ENCODE results near the gene TMEM150A.
"Not testable (repeated sequence)": the region's sequence is repeated elsewhere in the genome, so short reads cannot be mapped to it uniquely, and the experiment has no call there.

Gene TMEM150A

GRCh38 chr2:85611217-85611704, 8.8 kb upstream of the TMEM150A start:
- Histone ChIP-seq H3K27me3 (no peaks in the 10 kb centered on the region), H3K9me3 (no peaks in the 10 kb centered on the region), H3K4me1 (ENCODE audit: control insufficient read depth in 1 of 2, insufficient read depth in 1 of 2, low read depth in 1 of 2, low read length in 1 of 2) (peaks cover 61 to 65% of the 10 kb centered on the region in 2 experiments), H3K4me3 (ENCODE audit: low read depth in 1 of 2, low read length in 1 of 2) (peak overlapping the region; percentile 91 to 96), H3K36me3 (peaks cover 28% of the 10 kb centered on the region), H3K27ac (peak overlapping the region; percentile 92)
- TF ChIP-seq CTCF (IDR thresholded peaks at IDR 0.05): no peak

GRCh38 chr2:85607268-85608215, 5.0 kb upstream of the TMEM150A start:
- Histone ChIP-seq H3K27me3 (peaks cover 8% of the 10 kb centered on the region), H3K4me3 (ENCODE audit: low read depth in 1 of 2, low read length in 1 of 2) (no peak overlapping the region), H3K9me3 (no peaks in the 10 kb centered on the region), H3K36me3 (peaks cover 38% of the 10 kb centered on the region), H3K27ac (peak overlapping the region; percentile 48), H3K4me1 (ENCODE audit: control insufficient read depth in 1 of 2, insufficient read depth in 1 of 2, low read depth in 1 of 2, low read length in 1 of 2) (peaks cover 78 to 85% of the 10 kb centered on the region in 2 experiments)
- TF ChIP-seq CTCF (IDR thresholded peaks at IDR 0.05): no peak

- peaks cover 14% of the 10 kb centered on the region for H3K27me3 ChIP-seq
- H3K36me3 ChIP-seq: peaks cover 38% of the 10 kb centered on the region
- no peaks in the 10 kb centered on the region for H3K9me3 ChIP-seq
- no peak for TF ChIP-seq CTCF (IDR thresholded peaks at IDR 0.05)
- H3K4me1 ChIP-seq (ENCODE audit: control insufficient read depth in 1 of 2, insufficient read depth in 1 of 2, low read depth in 1 of 2, low read length in 1 of 2): peaks cover 78 to 83% of the 10 kb centered on the region in 2 experiments
- no peak overlapping the region for H3K27ac ChIP-seq
- no peak overlapping the region for H3K4me3 ChIP-seq (ENCODE audit: low read depth in 1 of 2, low read length in 1 of 2)
These were observed 3.6 kb upstream of the TMEM150A start for GRCh38 chr2:85606116-85606455.

- Histone ChIP-seq H3K27me3 (peaks cover 14% of the 10 kb centered on the region), H3K36me3 (peaks cover 38% of the 10 kb centered on the region), H3K4me3 (ENCODE audit: low read depth in 1 of 2, low read length in 1 of 2) (no peak overlapping the region), H3K4me1 (ENCODE audit: control insufficient read depth in 1 of 2, insufficient read depth in 1 of 2, low read depth in 1 of 2, low read length in 1 of 2) (peaks cover 74 to 80% of the 10 kb centered on the region in 2 experiments), H3K9me3 (no peaks in the 10 kb centered on the region), H3K27ac (peak overlapping the region; percentile 33)
- TF ChIP-seq CTCF (IDR thresholded peaks at IDR 0.05): no peak
These were observed 3.1 kb upstream of the TMEM150A start for GRCh38 chr2:85605406-85606115.

- Histone ChIP-seq H3K9me3 (no peaks in the 10 kb centered on the region), H3K27me3 (peaks cover 14% of the 10 kb centered on the region), H3K27ac (peak overlapping the region; percentile 33), H3K4me3 (ENCODE audit: low read depth in 1 of 2, low read length in 1 of 2) (no peak overlapping the region), H3K36me3 (peaks cover 40% of the 10 kb centered on the region), H3K4me1 (ENCODE audit: control insufficient read depth in 1 of 2, insufficient read depth in 1 of 2, low read depth in 1 of 2, low read length in 1 of 2) (peaks cover 66 to 72% of the 10 kb centered on the region in 2 experiments)
- TF ChIP-seq CTCF (IDR thresholded peaks at IDR 0.05): no peak
These were observed 2.3 kb upstream of the TMEM150A start for GRCh38 chr2:85604568-85605339.

GRCh38 chr2:85604133-85604444, 1.6 kb upstream of the TMEM150A start:
- Histone ChIP-seq H3K4me3 (ENCODE audit: low read depth in 1 of 2, low read length in 1 of 2) (peak overlapping the region in 1 of 2 experiments; percentile 75), H3K27me3 (peaks cover 14% of the 10 kb centered on the region), H3K36me3 (peaks cover 42% of the 10 kb centered on the region), H3K4me1 (ENCODE audit: control insufficient read depth in 1 of 2, insufficient read depth in 1 of 2, low read depth in 1 of 2, low read length in 1 of 2) (peaks cover 61 to 65% of the 10 kb centered on the region in 2 experiments)
- H3K27ac ChIP-seq, H3K9me3 ChIP-seq: not testable (repeated sequence)

All from neutrophil (primary cell).